K562 (cell line): ENCODE data around the gene ZACN. TPM values are rescaled to one million over a fixed set of nuclear protein-coding genes. Genes with fewer than 3 reads are reported as not detected.
A peak's percentile ranks its signal among the peaks of the same experiment; 100 is the strongest.

Source experiments
- CBFA2T2 ChIP-seq: fragments of 450-650 bp; conservative IDR thresholded peaks from 2 replicates; pipeline ENCODE4 v1.6.1; 2017; ENCODE audit warnings: mild to moderate bottlenecking
- CBX5 ChIP-seq: IDR thresholded peaks from 2 replicates; pipeline ENCODE4 v1.6.1; 2014; ENCODE audit warnings: low read depth, borderline replicate concordance
- DIDO1 ChIP-seq: fragments of 450-650 bp; IDR thresholded peaks from 2 replicates; pipeline ENCODE4 v1.6.1; 2016; ENCODE audit warnings: low read depth, missing biosample characterization, missing genetic modification characterization
- GATA2 ChIP-seq: sonication (generic); formaldehyde crosslinking; IDR thresholded peaks from 2 replicates; pipeline ENCODE4 v1.4.0; 2020; ENCODE audit warnings: mild to moderate bottlenecking, missing genetic modification reagents
- GTF2A2 ChIP-seq: IDR thresholded peaks from 2 replicates; pipeline ENCODE4 v1.6.1; 2016; ENCODE audit warnings: mild to moderate bottlenecking, missing genetic modification characterization, missing compliant biosample characterization
- MCM7 ChIP-seq, 2 experiments: fragments of 450-650 bp; IDR thresholded peaks; 2 replicates each; pipeline ENCODE4 v1.6.1; 2016 to 2018
- MED1 ChIP-seq: sonication (generic); formaldehyde crosslinking; IDR thresholded peaks from 2 replicates; pipeline ENCODE4 v1.8.1; 2023; ENCODE audit warnings: missing genetic modification reagents, borderline replicate concordance
- NEUROD1 ChIP-seq: fragments of 150-350 bp; IDR thresholded peaks from 2 replicates; pipeline ENCODE4 v1.6.1; 2014; ENCODE audit warnings: borderline replicate concordance, low read length, low read depth; ENCODE audit not compliant: partially characterized antibody
- RBM14 ChIP-seq: fragments of 200-400 bp; formaldehyde crosslinking; IDR thresholded peaks from 2 replicates; pipeline ENCODE4 v1.6.1; 2018; ENCODE audit warnings: low read depth, mild to moderate bottlenecking, low read length, moderate library complexity, borderline replicate concordance; ENCODE audit not compliant: insufficient read depth
- SP1 ChIP-seq: sonication (generic); formaldehyde crosslinking; IDR thresholded peaks from 2 replicates; pipeline ENCODE4 v1.8.1; 2022; ENCODE audit warnings: mild to moderate bottlenecking, missing genetic modification reagents
- SUPT5H ChIP-seq: fragments of 450-650 bp; IDR thresholded peaks from 2 replicates; pipeline ENCODE4 v1.6.1; 2016
- TGIF2 ChIP-seq: sonication (generic); formaldehyde crosslinking; IDR thresholded peaks from 2 replicates; pipeline ENCODE4 v1.8.1; 2022; ENCODE audit warnings: mild to moderate bottlenecking, missing genetic modification reagents, moderate library complexity
- ZFPM2 ChIP-seq: fragments of 250-450 bp; sonication (Bioruptor Pico); IDR thresholded peaks from 2 replicates; pipeline ENCODE4 v1.5.1; 2022; ENCODE audit warnings: mild to moderate bottlenecking
- ZNF212 ChIP-seq: fragments of 450-650 bp; formaldehyde crosslinking; IDR thresholded peaks from 2 replicates; pipeline ENCODE4 v1.4.0; 2020; ENCODE audit warnings: mild to moderate bottlenecking
- ZNF239 ChIP-seq: fragments of 250-450 bp; sonication (Bioruptor Pico); IDR thresholded peaks from 2 replicates; pipeline ENCODE4 v1.4.0; 2020; ENCODE audit warnings: mild to moderate bottlenecking
- ZNF589 ChIP-seq: fragments of 200-800 bp; sonication (Bioruptor generic); IDR thresholded peaks from 2 replicates; pipeline ENCODE4 v1.6.1; 2016; ENCODE audit warnings: low read depth, missing genetic modification characterization, missing compliant biosample characterization
- ZNF655 ChIP-seq: fragments of 250-450 bp; sonication (Bioruptor Pico); IDR thresholded peaks from 2 replicates; pipeline ENCODE4 v1.5.0; 2021
- ZZZ3 ChIP-seq: fragments of 450-650 bp; IDR thresholded peaks from 2 replicates; pipeline ENCODE4 v1.6.1; 2016; ENCODE audit warnings: antibody characterized with exemption, mild to moderate bottlenecking, moderate library complexity
- polyA plus RNA-seq, 8 experiments: library from polyadenylated mRNA; depleted of rRNA in 4 of 8; stranded (reverse) in 5 of 8; unstranded in 3 of 8; fragments of >200 nt; fragmentation: Nextera tagmentation in 2 of 8; fragmentation: Illumina TruSeq in 1 of 8; extraction: Ambion mirVana in 2 of 8; extraction: Trizol in 1 of 8; gene quantifications; 2 replicates each; pipeline versions ENCODE4 v1.2.1 to v1.2.3, GENCODE V29; 2011 to 2014; ENCODE audit warnings: inconsistent platforms in 1 of 8, missing spikeins in 1 of 8
- total RNA-seq, 7 experiments: library from RNA; depleted of rRNA in 6 of 7; stranded (reverse); fragments of >200 nt in 6 of 7; fragmentation: Illumina TruSeq in 2 of 7; extraction: Trizol in 2 of 7; gene quantifications; 2 replicates each; pipeline versions ENCODE4 v1.2.1 to v1.2.3, GENCODE V29; 2011 to 2021; ENCODE audit warnings: low replicate concordance in 1 of 7
- TF ChIP-seq, protein P1 (sequence below): IDR thresholded peaks from 2 replicates; pipeline ENCODE4 v1.6.1; 2012; ENCODE audit warnings: low read depth, low read length, improper control_type of control experiment, borderline replicate concordance
- TF ChIP-seq, protein P2 (sequence below): IDR thresholded peaks from 2 replicates; pipeline ENCODE4 v1.6.1; 2011; ENCODE audit warnings: borderline replicate concordance, low read depth, mild to moderate bottlenecking, moderate library complexity, low read length; ENCODE audit not compliant: insufficient read depth, poor library complexity, severe bottlenecking
- TF ChIP-seq, protein P3 (sequence below): fragments of 250-450 bp; sonication (Bioruptor Pico); IDR thresholded peaks from 2 replicates; pipeline ENCODE4 v1.8.0; 2022; ENCODE audit warnings: inconsistent platforms, mild to moderate bottlenecking, moderate library complexity, borderline replicate concordance
- TF ChIP-seq, protein P4 (sequence below): fragments of 450-650 bp; IDR thresholded peaks from 2 replicates; pipeline ENCODE4 v1.6.1; 2016; ENCODE audit warnings: missing biosample characterization, missing genetic modification characterization

ZACN gene
- total and polyA plus RNA-seq, 9 of the 15 experiments (the other 6 are each of a cell fraction or from before 2014, with no cell fraction given) = 0.07 TPM; not detected in 8

- no peak for TF ChIP-seq ZFPM2 (CRISPR knock-in tag)
- TF ChIP-seq, protein P1, sequence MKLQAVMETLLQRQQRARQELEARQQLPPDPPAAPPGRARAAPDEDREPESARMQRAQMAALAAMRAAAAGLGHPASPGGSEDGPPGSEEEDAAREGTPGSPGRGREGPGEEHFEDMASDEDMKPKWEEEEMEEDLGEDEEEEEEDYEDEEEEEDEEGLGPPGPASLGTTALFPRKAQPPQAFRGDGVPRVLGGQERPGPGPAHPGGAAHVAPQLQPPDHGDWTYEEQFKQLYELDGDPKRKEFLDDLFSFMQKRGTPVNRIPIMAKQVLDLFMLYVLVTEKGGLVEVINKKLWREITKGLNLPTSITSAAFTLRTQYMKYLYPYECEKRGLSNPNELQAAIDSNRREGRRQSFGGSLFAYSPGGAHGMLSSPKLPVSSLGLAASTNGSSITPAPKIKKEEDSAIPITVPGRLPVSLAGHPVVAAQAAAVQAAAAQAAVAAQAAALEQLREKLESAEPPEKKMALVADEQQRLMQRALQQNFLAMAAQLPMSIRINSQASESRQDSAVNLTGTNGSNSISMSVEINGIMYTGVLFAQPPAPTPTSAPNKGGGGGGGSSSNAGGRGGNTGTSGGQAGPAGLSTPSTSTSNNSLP = no peak
- TF ChIP-seq ZZZ3 = no peak
- no peak for TF ChIP-seq RBM14
- TF ChIP-seq, protein P2, sequence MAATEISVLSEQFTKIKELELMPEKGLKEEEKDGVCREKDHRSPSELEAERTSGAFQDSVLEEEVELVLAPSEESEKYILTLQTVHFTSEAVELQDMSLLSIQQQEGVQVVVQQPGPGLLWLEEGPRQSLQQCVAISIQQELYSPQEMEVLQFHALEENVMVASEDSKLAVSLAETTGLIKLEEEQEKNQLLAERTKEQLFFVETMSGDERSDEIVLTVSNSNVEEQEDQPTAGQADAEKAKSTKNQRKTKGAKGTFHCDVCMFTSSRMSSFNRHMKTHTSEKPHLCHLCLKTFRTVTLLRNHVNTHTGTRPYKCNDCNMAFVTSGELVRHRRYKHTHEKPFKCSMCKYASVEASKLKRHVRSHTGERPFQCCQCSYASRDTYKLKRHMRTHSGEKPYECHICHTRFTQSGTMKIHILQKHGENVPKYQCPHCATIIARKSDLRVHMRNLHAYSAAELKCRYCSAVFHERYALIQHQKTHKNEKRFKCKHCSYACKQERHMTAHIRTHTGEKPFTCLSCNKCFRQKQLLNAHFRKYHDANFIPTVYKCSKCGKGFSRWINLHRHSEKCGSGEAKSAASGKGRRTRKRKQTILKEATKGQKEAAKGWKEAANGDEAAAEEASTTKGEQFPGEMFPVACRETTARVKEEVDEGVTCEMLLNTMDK = no peak
- TF ChIP-seq GATA2 (CRISPR knock-in tag) = no peak
- no peak for TF ChIP-seq NEUROD1
- TF ChIP-seq GTF2A2 (tag) = no peak
- no peak for TF ChIP-seq TGIF2 (CRISPR knock-in tag)
- no peak for TF ChIP-seq ZNF655
- TF ChIP-seq CBFA2T2 = no peak
- TF ChIP-seq ZNF589 = no peak
- TF ChIP-seq, protein P3, sequence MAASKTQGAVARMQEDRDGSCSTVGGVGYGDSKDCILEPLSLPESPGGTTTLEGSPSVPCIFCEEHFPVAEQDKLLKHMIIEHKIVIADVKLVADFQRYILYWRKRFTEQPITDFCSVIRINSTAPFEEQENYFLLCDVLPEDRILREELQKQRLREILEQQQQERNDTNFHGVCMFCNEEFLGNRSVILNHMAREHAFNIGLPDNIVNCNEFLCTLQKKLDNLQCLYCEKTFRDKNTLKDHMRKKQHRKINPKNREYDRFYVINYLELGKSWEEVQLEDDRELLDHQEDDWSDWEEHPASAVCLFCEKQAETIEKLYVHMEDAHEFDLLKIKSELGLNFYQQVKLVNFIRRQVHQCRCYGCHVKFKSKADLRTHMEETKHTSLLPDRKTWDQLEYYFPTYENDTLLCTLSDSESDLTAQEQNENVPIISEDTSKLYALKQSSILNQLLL (CRISPR knock-in tag) = no peak
- peak; percentile 71; the same call in 1 of the 2 replicates for TF ChIP-seq SP1 (CRISPR knock-in tag)
- peak; percentile 93 for TF ChIP-seq SUPT5H
- no peak for TF ChIP-seq MCM7 (IDR thresholded peaks at IDR 0.05)
- TF ChIP-seq MED1 (CRISPR knock-in tag) = no peak
- no peak for TF ChIP-seq DIDO1
- TF ChIP-seq, protein P4, sequence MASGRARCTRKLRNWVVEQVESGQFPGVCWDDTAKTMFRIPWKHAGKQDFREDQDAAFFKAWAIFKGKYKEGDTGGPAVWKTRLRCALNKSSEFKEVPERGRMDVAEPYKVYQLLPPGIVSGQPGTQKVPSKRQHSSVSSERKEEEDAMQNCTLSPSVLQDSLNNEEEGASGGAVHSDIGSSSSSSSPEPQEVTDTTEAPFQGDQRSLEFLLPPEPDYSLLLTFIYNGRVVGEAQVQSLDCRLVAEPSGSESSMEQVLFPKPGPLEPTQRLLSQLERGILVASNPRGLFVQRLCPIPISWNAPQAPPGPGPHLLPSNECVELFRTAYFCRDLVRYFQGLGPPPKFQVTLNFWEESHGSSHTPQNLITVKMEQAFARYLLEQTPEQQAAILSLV (tag) = no peak
- TF ChIP-seq CBX5 = no peak
- TF ChIP-seq ZNF239 (CRISPR knock-in tag) = no peak
- TF ChIP-seq ZNF212 = no peak
Observed at GRCh38 chr17:76072148-76072858, 6.7 kb upstream of the ZACN start, which contains the start of gene SRP68 (continued).
